Adipocyte (in vitro differentiated cells): ENCODE results near the gene CREB3L1.
A peak's percentile ranks its signal among the peaks of the same experiment; 100 is the strongest.

Experiments
- DNase-seq: peaks from one replicate; pipeline ENCODE4 v3.0.0-alpha.2; 2015; ENCODE audit warnings: low read depth
- H3K27me3 ChIP-seq: replicated peaks from 2 replicates; pipeline ENCODE4 v1.7.0; 2013; ENCODE audit warnings: mild to moderate bottlenecking, low read length, moderate library complexity; ENCODE audit not compliant: control insufficient read depth, insufficient read depth
- H3K36me3 ChIP-seq: 2 replicates; pipeline ENCODE4 v1.7.0; 2013; ENCODE audit warnings: low read length, mild to moderate bottlenecking, moderate library complexity; ENCODE audit not compliant: control insufficient read depth, insufficient read depth, severe bottlenecking
- H3K4me1 ChIP-seq: 2 replicates; pipeline ENCODE4 v1.7.0; 2013; ENCODE audit warnings: mild to moderate bottlenecking, low read length, moderate library complexity; ENCODE audit not compliant: control insufficient read depth, insufficient read depth
- H3K4me3 ChIP-seq: 2 replicates; pipeline ENCODE4 v1.7.0; 2013; ENCODE audit warnings: mild to moderate bottlenecking, low read length, moderate library complexity
- H3K9ac ChIP-seq: 2 replicates; pipeline ENCODE4 v1.7.0; 2013; ENCODE audit warnings: mild to moderate bottlenecking, low read length, moderate library complexity
- H3K9me3 ChIP-seq: 2 replicates; pipeline ENCODE4 v1.7.0; 2013; ENCODE audit warnings: mild to moderate bottlenecking, low read length, moderate library complexity; ENCODE audit not compliant: control insufficient read depth

Gene CREB3L1

DNA sequence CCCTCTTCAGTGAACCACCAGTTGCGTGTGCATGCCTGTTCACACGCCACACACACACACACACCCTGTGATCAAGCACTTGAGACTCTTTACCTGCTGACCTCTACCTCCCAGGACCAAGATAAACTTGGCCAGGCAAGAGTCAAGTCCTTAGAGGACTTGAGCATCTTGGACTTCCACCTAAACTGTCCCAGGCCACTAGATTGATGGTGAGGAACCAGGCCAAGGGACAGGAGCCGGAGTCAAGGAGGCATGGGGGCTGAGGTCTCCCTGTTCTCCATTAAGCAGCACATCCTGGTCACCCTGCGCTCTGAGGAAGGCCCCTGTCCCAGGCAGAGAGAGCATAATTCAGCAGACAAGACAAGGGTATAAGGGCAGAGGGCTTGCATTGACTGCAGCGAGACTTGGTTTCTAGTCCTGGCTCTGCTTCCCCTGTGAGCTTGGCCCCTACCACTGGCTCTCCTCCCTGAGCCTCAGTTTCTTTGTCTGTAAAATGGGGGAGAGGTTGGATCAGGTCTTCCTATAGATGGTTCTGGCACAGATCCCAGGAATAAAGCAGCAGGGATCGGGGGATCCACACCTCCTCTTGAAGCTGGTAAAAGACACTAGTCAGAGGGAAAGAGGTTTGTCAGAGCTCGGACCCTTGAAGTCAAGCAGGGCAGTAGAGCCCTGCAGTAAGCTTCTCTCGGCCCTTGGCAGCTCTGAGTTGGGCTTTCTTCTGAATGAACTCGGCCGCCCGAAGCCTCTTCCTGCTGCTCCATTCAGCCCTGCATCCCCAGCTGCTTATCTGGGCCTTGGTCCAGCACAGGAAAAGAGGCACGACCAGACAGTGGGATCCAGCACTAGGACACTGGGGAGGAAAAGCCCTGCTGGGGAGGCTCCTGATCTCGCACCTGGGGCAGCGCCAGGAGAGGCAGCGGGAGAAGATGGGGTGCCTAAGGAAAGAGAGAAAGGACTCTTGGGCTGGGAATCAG is 2.0 kb downstream of the CREB3L1 start:
- H3K9ac ChIP-seq = peak overlapping the region; percentile 94
- H3K36me3 ChIP-seq = peaks cover 4% of the 10 kb centered on the region
- no peaks in the 10 kb centered on the region for H3K9me3 ChIP-seq
- peaks cover 33% of the 10 kb centered on the region for H3K4me1 ChIP-seq
- DNase-seq = peak; percentile 70
- H3K4me3 ChIP-seq = peak overlapping the region; percentile 89
- no peaks in the 10 kb centered on the region for H3K27me3 ChIP-seq

DNA sequence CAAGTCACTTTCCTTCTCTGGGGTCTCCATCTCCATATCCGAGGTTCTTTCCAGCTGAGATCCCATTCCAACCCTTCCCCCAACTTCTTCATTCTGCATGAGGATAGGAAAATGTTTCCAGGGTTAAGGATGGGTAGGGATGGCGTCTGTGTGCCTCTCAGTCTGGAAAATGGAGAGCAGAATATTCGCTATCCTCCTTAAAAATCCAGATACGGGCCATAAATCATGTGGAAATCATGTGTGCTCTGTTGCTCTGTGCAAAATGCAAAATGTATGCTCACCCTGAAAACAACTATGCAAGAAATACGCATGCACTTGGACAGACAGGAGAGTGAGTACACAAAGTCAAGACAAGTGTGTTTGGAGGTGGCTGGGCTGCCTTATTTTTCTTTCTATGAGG is 3.2 kb downstream of the CREB3L1 start:
- Histone ChIP-seq H3K27me3 (no peaks in the 10 kb centered on the region), H3K9me3 (no peaks in the 10 kb centered on the region), H3K4me3 (peak overlapping the region; percentile 89), H3K9ac (peak overlapping the region; percentile 75), H3K36me3 (peaks cover 4% of the 10 kb centered on the region), H3K4me1 (peaks cover 42% of the 10 kb centered on the region)
- DNase-seq = peak; percentile 17

- no peaks in the 10 kb centered on the region for H3K27me3 ChIP-seq
- peak; percentile 62 for DNase-seq
These were observed 3.9 kb downstream of the CREB3L1 start for GRCh38 chr11:46281371-46281831.

GRCh38 chr11:46285173-46285572 is 7.7 kb downstream of the CREB3L1 start:
- H3K27me3 ChIP-seq = no peaks in the 10 kb centered on the region
- H3K4me1 ChIP-seq = peaks cover 48% of the 10 kb centered on the region
- peaks cover 12% of the 10 kb centered on the region for H3K36me3 ChIP-seq
- peak overlapping the region; percentile 30 for H3K9ac ChIP-seq
- DNase-seq = peak; percentile 44
- H3K9me3 ChIP-seq = no peaks in the 10 kb centered on the region
- peak overlapping the region; percentile 75 for H3K4me3 ChIP-seq

More at GRCh38 chr11:46281371-46281831, 3.9 kb downstream of the CREB3L1 start:
- Histone ChIP-seq H3K9me3 (no peaks in the 10 kb centered on the region), H3K36me3 (peaks cover 4% of the 10 kb centered on the region), H3K4me3 (peak overlapping the region; percentile 89), H3K9ac (peak overlapping the region; percentile 75), H3K4me1 (peaks cover 48% of the 10 kb centered on the region)

DNA sequence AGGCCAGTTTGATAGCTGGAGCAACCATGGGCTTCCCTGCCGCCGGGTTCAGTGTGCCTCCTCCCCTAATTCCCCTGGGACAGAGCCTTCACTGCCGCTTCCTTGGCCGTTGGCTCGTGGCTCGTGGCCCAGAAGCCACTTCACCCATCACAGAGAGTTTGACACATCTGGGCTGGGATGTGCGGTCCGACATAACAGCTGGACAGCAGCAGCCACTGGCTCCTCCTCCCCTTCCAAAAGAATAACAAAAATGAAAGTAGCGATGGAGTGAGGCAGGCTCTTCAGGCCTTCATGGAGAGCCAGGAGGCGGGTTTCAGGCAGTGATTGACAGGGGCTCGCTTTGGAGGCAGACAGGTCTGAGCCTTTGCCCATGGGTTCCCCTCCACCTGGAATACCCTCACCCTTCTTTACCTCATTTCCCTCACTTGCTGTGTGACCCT is 8.2 kb downstream of the CREB3L1 start:
- H3K9me3 ChIP-seq = no peaks in the 10 kb centered on the region
- H3K4me3 ChIP-seq = peak overlapping the region; percentile 75
- H3K4me1 ChIP-seq = peaks cover 49% of the 10 kb centered on the region
- H3K9ac ChIP-seq = peak overlapping the region; percentile 72
- no peaks in the 10 kb centered on the region for H3K27me3 ChIP-seq
- DNase-seq = peak; percentile 69
- peaks cover 12% of the 10 kb centered on the region for H3K36me3 ChIP-seq

GRCh38 chr11:46286789-46287188 is 9.3 kb downstream of the CREB3L1 start:
- H3K9ac ChIP-seq = peak overlapping the region; percentile 37
- H3K36me3 ChIP-seq = peaks cover 12% of the 10 kb centered on the region
- DNase-seq = no peak
- H3K4me3 ChIP-seq = no peak overlapping the region
- peaks cover 48% of the 10 kb centered on the region for H3K4me1 ChIP-seq
- no peaks in the 10 kb centered on the region for H3K9me3 ChIP-seq
- H3K27me3 ChIP-seq = no peaks in the 10 kb centered on the region

DNA sequence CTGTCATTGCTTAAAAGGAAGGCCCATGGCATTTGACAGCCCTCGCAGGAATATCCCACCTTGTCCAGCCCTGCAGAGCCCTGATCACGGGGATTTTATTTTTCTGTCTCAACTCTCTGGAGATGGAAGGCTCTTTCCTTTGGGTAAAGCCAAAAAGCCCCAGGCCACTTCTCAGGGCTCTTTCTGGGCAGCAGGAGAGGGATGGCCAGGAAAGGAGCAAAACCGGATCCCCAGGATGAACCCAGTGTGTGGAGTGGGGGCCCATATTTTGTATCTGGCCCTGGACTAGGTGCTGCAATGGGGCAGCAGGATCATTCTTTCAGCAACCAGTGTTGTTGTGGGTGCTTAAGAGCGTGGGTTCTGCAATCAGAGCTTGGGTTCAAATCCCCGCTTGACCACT is 11.0 kb downstream of the CREB3L1 start:
- H3K36me3 ChIP-seq = peaks cover 12% of the 10 kb centered on the region
- peaks cover 61% of the 10 kb centered on the region for H3K4me1 ChIP-seq
- no peaks in the 10 kb centered on the region for H3K27me3 ChIP-seq
- no peak overlapping the region for H3K9ac ChIP-seq
- no peak for DNase-seq
- H3K9me3 ChIP-seq = no peaks in the 10 kb centered on the region
- no peak overlapping the region for H3K4me3 ChIP-seq

DNA sequence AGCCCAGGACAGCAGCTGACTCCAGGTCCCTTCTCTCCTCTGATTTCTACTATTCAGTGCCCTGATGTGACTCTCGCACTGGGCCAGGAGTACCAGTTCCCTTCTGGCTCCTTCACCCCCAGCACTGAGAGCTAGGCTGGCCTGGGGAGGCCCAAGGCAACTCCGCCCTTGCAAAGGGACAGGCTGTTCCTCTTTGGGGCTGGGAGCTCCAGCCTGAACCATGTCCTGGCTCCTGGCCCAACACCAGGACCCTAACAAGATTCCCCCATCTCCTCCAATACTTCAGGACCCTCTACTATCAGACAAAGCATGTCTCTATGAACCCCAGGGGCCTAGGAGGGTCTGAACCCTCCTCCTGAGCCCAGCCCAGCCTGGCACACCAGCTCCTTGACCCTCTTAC is 12.5 kb downstream of the CREB3L1 start:
- H3K4me1 ChIP-seq = peaks cover 71% of the 10 kb centered on the region
- peak overlapping the region; percentile 82 for H3K9ac ChIP-seq
- H3K27me3 ChIP-seq = no peaks in the 10 kb centered on the region
- peaks cover 8% of the 10 kb centered on the region for H3K36me3 ChIP-seq
- DNase-seq = peak; percentile 44
- H3K4me3 ChIP-seq = peak overlapping the region; percentile 57
- no peaks in the 10 kb centered on the region for H3K9me3 ChIP-seq

DNA sequence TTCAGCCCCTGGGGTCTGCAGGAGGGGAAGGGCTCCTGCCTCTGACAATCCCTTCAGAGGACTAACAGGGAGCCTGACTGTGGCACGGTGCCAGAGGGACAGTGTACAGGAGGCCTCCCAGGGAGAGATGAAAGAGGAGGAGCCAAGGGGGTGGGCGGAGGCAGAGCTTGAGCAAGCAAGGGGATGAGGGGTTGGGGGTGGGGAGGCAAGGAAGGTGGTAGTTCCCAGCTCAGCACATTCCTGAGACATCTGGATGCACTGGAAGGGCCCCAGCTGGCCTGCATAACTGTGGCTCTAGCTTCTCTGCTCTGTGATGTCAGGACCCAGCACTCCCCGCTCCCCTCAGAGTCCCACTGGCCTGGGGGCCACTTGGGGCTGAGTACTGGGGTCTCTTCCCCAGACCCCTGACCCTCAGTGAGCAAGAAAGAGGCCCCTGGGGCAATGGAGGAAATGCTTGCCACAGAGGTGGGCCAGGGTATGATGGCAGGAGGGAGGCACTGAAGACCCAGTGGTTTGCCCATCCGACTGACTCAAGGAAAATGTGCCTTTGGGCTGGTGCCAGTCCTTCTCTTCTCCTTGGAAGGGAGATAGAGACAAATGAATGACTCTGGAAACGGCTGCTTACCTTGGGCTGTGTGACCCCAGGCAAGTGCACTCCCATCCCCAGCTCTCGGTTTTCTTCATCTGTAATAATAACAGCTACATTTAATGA is 13.3 kb downstream of the CREB3L1 start:
- peak; percentile 98 for DNase-seq
- Histone ChIP-seq H3K36me3 (peaks cover 8% of the 10 kb centered on the region), H3K27me3 (no peaks in the 10 kb centered on the region), H3K4me1 (peaks cover 66% of the 10 kb centered on the region), H3K4me3 (peak overlapping the region; percentile 66), H3K9ac (peak overlapping the region; percentile 86), H3K9me3 (no peaks in the 10 kb centered on the region)

- Histone ChIP-seq H3K4me1 (peaks cover 68% of the 10 kb centered on the region), H3K9ac (peak overlapping the region; percentile 86), H3K4me3 (peak overlapping the region; percentile 66), H3K9me3 (no peaks in the 10 kb centered on the region), H3K27me3 (no peaks in the 10 kb centered on the region), H3K36me3 (peaks cover 8% of the 10 kb centered on the region)
- peak; percentile 72 for DNase-seq
These were observed 14.1 kb downstream of the CREB3L1 start for GRCh38 chr11:46291441-46292150.
